ENCODE measurements around the gene ALG1.

Gene ALG1

DNA sequence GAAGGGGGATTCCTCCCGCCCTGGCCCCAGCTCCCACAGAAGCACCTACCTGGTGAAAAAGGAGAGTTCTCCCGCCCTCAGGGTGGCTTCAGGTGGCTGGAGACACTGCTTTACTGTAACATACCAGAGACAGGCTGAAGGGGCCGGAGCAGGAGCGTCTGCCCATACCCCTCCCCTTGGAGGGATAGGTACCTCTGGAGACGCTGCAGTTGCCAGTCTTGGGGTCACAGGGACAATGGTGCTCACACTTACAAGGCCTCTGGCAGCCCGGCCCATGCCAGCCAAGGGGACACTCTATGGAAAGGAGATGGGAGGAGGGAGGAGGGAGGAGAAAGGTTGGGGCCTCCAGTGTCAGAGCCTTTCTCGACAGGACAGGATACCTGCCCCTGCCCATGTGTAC, 44.6 kb upstream of the ALG1 start:
- no peaks in the 10 kb centered on the region for H3K4me1 ChIP-seq
- H3K9me3 ChIP-seq (ENCODE audit: control insufficient read depth, low read length), result no peaks in the 10 kb centered on the region
- no peaks in the 10 kb centered on the region for H3K27me3 ChIP-seq (ENCODE audit: control insufficient read depth, insufficient read depth, low read length)
- H3K9ac ChIP-seq, result no peak overlapping the region
- no peak overlapping the region for H3K4me2 ChIP-seq (ENCODE audit: low read length)
- no peak overlapping the region for H3K4me3 ChIP-seq (ENCODE audit: low read depth, low read length)
- H2AFZ ChIP-seq, result no peak overlapping the region
- no peak overlapping the region for H3K27ac ChIP-seq
- no peaks in the 10 kb centered on the region for H3K36me3 ChIP-seq (ENCODE audit: control insufficient read depth, insufficient read depth, low read length)
- no peaks in the 10 kb centered on the region for H3K79me2 ChIP-seq
- no peak for TF ChIP-seq CTCF (IDR thresholded peaks at IDR 0.05)

DNA sequence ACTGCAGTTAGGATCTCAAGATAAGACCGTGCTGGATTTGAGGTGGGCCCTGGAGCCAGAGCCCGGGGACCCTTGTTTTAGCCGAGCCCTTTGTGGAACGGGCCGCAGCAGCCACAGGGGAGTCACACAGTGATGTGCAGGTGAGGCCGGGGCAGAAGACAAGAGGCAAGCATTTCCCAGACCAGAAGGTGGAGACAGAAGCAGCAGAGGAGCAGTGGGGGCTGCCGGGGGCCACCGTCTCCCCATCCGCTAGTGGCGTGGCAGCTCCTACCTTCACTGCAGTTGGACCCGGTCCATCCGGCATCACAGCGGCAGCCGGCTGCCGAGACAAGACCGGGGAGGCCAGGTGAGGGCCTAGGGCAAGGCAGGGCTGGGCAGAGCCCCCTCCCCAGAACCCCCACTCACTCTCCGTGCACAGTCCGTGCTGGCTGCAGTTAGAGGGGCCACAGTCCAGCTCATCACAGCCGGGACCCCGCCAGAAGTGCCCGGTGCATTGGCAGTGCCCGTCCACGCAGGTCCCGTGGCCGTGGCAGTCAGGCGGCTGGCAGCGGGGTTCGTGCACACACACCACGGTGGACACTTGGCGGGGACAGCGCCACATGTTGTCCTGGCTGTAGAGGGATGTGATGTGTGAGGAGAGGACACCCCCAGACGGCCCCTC, 43.9 kb upstream of the ALG1 start:
- no peaks in the 10 kb centered on the region for H3K36me3 ChIP-seq (ENCODE audit: control insufficient read depth, insufficient read depth, low read length)
- peaks cover 2% of the 10 kb centered on the region for H3K4me1 ChIP-seq
- no peak overlapping the region for H2AFZ ChIP-seq
- no peak for TF ChIP-seq CTCF (IDR thresholded peaks at IDR 0.05)
- no peaks in the 10 kb centered on the region for H3K27me3 ChIP-seq (ENCODE audit: control insufficient read depth, insufficient read depth, low read length)
- no peaks in the 10 kb centered on the region for H3K79me2 ChIP-seq
- H3K27ac ChIP-seq, result no peak overlapping the region
- H3K4me2 ChIP-seq (ENCODE audit: low read length), result no peak overlapping the region
- H3K9ac ChIP-seq, result no peak overlapping the region
- H3K4me3 ChIP-seq (ENCODE audit: low read depth, low read length), result no peak overlapping the region
- no peaks in the 10 kb centered on the region for H3K9me3 ChIP-seq (ENCODE audit: control insufficient read depth, low read length)

DNA sequence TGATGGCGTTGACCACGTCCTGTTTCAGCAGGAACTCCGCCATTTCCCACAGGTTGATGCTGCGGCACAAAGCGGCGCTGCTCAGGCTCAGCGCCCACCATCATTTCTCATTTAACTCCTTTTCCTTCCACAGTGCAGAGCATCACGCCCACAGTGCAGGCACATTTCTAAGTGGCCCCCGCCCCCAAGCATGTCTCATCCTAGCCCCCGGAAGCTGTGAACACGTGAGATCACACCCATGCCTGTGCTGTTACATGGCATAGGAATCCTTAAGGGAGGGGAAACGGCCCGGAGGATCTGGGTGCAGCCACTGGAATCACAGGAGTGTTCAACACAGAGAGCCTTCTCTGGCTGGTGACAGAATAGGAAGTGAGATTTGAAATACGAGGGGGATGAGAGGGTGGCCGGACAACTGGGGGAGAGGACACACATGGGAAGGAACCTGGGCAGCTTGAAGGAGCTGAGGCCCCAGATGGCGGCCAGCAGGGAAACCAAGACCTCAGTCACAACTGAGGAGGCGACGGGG, 42.6 kb upstream of the ALG1 start:
- Histone ChIP-seq H3K27me3 (ENCODE audit: control insufficient read depth, insufficient read depth, low read length) (no peaks in the 10 kb centered on the region), H3K4me2 (ENCODE audit: low read length) (no peak overlapping the region), H3K27ac (no peak overlapping the region), H3K36me3 (ENCODE audit: control insufficient read depth, insufficient read depth, low read length) (no peaks in the 10 kb centered on the region), H2AFZ (no peak overlapping the region), H3K4me1 (peaks cover 6% of the 10 kb centered on the region), H3K9ac (no peak overlapping the region), H3K4me3 (ENCODE audit: low read depth, low read length) (no peak overlapping the region), H3K9me3 (ENCODE audit: control insufficient read depth, low read length) (no peaks in the 10 kb centered on the region), H3K79me2 (no peaks in the 10 kb centered on the region)
- TF ChIP-seq CTCF (IDR thresholded peaks at IDR 0.05), result no peak

DNA sequence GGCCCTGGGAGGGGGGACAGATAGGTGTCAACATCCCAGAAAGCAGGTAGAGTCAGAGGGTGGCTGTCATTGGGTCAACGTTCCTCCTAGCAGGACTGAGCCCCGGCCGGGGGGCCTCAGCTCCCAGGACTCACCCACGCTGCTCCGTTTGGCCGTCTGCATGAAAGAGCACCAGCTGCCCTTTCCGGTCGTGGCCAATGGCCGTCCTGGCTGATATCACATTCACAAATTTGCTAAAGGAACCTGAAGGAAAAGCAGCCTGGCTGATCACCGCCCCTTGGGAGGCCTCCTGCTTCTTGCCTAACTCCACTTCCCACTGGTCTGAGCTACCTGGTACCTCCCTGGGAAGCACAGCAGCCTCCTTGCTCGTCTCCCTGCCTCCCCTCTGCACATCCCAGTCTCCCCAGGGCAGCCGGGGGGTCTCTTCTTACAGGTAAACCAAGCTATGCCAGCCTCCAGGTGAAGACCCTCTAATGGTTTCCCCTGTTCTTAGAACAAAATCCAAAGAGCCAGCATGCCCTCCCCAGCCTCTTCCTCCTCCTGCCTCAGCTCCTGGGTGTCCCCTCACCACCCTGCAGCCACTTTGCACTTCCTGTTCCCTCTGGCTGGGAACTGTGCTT, 41.3 kb upstream of the ALG1 start:
- Histone ChIP-seq H3K36me3 (ENCODE audit: control insufficient read depth, insufficient read depth, low read length) (no peaks in the 10 kb centered on the region), H2AFZ (no peak overlapping the region), H3K27me3 (ENCODE audit: control insufficient read depth, insufficient read depth, low read length) (no peaks in the 10 kb centered on the region), H3K27ac (no peak overlapping the region), H3K4me2 (ENCODE audit: low read length) (no peak overlapping the region), H3K9ac (no peak overlapping the region), H3K9me3 (ENCODE audit: control insufficient read depth, low read length) (no peaks in the 10 kb centered on the region), H3K4me3 (ENCODE audit: low read depth, low read length) (no peak overlapping the region), H3K4me1 (peaks cover 11% of the 10 kb centered on the region), H3K79me2 (no peaks in the 10 kb centered on the region)
- no peak for TF ChIP-seq CTCF (IDR thresholded peaks at IDR 0.05)

- Histone ChIP-seq H3K79me2 (no peaks in the 10 kb centered on the region), H3K27me3 (ENCODE audit: control insufficient read depth, insufficient read depth, low read length) (no peaks in the 10 kb centered on the region), H2AFZ (no peak overlapping the region), H3K27ac (no peak overlapping the region), H3K4me3 (ENCODE audit: low read depth, low read length) (no peak overlapping the region), H3K4me2 (ENCODE audit: low read length) (no peak overlapping the region), H3K9ac (no peak overlapping the region), H3K9me3 (ENCODE audit: control insufficient read depth, low read length) (no peaks in the 10 kb centered on the region), H3K4me1 (peaks cover 11% of the 10 kb centered on the region), H3K36me3 (ENCODE audit: control insufficient read depth, insufficient read depth, low read length) (no peaks in the 10 kb centered on the region)
- no peak for TF ChIP-seq CTCF (IDR thresholded peaks at IDR 0.05)
Measured at GRCh38 chr16:5031601-5032000, 40.0 kb upstream of the ALG1 start.

All from parathyroid adenoma (tissue), 2 donors.